Measurements from ENCODE around the gene CTXND1.

GRCh38 chr15:80152180-80152895 lies 99.7 kb downstream of the CTXND1 start:
- TF ChIP-seq POLR2A (IDR thresholded peaks at IDR 0.05) (no peak), CTCF (IDR thresholded peaks at IDR 0.05) (no peak)

Measured in uterus (tissue), 2 donors.